HPDE6-E6E7 (cell line): ENCODE data around the gene DPT.

Source experiments
- DNase-seq: peaks from one replicate; pipeline ENCODE4 v3.0.0; 2011; ENCODE audit warnings: missing footprints; ENCODE audit errors: extremely low spot score

The DPT gene

GRCh38 chr1:168698453-168698852 is 30.6 kb downstream of the DPT start:
- DNase-seq: no peak

DNA sequence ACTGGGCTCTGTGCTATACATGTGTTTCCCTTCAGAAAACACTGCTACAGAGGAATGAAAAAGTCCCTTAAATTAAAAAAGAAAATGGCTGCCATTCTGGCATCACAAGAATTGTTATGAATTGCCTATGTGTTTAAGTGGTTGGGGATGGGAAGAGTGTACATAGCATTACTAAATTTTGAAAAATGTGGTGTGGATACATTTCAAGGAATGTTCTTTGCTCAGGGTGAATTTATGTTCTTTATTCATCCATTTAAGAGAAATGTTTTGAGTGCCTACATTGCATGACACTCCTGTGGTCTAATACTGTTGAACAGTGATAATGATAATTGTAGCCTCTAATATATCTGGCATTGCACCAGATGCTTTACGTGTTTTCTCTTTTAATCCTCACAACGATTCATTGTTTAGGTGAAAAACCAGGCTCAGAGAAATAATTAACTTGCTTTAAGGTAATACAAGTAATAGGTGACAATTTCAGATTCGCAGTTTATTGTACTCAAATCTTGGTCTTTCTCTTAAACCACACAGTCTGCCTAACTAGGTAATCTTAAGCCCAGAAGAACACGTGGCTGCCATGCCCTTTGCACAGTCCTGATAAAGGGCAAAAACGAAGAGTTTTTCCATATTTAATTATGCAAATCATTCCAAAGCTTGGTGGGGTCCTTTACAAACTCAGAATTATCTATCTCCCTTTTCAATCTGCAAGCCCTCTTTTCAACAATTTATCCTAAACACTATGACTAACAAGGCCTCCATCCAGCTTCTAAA is 31.5 kb downstream of the DPT start:
- no peak for DNase-seq

DNA sequence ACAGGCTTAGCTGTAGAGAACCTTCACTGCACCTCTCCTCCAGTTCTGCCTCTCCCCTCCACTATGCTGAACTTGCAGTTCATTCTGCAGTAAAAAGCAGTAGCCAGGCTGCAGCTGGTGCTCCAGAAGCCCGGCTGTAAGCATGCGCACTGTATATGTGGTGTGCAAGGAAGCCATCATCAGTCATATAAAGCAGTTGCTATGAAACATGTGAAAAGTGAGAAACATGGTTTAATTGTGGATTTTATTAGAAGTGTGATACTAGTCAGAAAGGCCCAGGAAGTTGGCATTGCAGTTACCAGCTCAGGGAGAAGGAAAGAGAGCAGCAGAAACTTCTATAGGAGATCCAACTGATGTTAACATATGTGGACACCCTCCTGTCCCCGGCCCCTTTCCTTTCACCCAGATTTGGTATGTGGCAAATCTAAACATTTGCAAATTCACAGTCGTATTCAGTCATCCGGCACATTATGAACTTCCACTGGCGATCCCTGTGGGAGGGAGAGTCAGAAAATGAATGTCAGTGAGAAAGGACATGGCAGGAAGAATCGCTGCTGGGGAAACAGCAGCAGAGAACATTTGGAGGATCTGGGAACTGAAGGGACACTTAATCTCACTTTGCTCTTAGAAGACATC is 32.8 kb downstream of the DPT start:
- no peak for DNase-seq

GRCh38 chr1:168693872-168694238 is 35.2 kb downstream of the DPT start:
- DNase-seq: no peak

DNA sequence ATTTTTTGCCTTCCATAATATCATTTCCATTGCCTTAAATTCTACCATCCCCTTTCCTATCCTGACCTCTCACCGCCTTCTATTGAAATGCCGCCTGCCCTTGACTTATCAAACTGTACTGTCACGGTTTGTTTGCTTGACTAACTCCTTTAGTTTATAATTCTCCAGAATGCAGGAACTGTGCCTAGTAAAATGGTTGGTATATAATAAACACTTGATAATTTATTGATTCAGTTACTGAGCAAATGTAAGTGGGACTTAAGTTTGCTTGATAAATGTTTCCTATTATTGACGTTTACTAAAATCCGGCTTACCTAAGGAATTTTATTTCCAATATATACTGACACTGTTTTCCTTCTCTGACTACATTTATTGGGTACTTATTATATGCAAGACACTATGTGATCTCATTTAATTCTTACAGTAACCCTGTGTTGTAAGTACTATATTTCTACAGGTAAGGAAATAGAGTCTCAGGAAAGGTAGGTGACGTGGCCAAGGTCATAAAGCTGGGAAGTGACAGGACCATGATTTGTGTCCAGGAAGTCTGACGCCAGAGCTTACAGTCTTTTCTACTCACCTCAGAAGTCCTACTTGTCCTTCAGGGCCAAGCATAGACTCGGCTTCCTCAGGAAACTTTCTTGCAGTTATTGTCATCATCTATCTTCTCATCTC is 35.7 kb downstream of the DPT start:
- DNase-seq: no peak

- no peak for DNase-seq
Observed at GRCh38 chr1:168692472-168692871, 36.5 kb downstream of the DPT start.

DNA sequence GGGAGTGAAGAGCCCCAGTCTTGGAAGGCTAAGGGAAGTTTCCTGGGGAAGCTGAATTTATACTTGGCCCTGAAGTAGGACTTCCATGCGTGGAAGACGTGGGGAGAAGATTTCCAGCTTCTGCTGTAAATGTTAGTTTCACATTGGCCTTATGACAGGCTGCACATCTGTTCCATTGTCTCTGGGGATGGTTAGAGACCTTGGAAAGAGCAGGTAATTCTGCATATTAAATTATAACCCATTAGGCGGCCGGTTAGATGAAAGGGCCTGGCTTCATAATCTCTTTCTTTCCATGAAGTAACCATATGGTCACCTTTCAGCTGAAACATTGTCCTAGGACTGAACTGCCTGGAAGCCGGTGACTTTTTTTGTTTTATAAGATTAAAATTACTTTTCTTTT is 37.5 kb downstream of the DPT start:
- DNase-seq: no peak

- peak; percentile 7 for DNase-seq
Observed at GRCh38 chr1:168689726-168690602, 39.0 kb downstream of the DPT start.

DNA sequence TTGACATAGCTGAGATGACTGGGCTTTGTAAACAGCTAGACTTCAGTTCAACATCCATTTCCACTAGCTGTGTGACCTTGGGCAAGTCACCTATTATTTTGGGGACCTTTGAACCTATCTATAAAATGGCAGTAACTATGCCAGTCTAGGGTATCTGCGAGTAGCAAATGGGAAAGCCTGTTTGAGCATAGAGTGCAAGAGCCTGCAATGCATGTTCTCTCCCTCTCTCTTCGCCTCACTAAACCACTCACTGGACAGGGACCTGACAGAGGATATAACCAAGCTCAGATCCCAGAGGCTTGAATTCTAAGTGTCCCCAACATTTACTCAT is 39.7 kb downstream of the DPT start:
- no peak for DNase-seq

- no peak for DNase-seq
Observed at GRCh38 chr1:168688644-168689326, 40.2 kb downstream of the DPT start.

DNA sequence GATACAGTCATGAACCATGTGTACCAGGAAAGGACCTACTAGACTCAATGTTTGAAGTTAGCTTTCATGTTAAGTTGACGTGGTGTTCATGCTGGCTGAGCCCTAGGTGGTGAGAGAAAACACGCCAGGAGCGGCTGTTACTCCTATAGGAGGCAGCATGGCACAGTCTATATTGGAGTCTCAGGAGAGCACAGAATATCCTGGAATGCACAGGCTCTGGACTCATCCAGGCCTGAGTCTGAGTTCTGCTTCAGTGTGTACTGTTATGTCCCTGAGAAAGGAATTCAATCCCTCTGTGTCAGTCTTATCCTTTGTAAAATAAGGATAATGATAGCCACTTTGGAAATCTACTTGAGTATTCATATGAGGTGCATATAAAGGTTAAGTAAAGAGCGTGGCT is 41.2 kb downstream of the DPT start:
- no peak for DNase-seq

GRCh38 chr1:168686666-168687065 is 42.3 kb downstream of the DPT start:
- DNase-seq: no peak

DNA sequence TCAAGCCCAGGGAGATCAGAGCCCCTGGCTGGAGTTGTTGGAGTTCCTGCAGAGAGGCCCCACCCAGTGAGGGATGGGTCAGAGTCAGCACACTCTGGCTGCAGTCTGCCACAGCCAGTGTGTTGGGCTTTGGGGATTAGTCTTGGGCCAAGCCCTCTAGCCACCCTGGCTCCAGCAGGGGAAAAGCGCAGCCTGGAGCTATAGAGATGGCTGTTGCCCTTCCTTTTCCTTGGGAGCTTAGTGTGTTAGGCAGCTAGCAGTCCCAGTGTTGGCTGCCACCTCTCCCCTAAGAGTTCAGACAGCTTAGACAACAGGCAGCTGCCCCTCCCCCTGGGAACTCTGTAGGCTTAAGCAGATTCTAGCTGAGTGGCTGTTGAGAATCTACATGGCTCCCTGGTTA is 45.1 kb downstream of the DPT start:
- no peak for DNase-seq

- no peak for DNase-seq
Observed at GRCh38 chr1:168676861-168677260, 52.1 kb downstream of the DPT start.

DNA sequence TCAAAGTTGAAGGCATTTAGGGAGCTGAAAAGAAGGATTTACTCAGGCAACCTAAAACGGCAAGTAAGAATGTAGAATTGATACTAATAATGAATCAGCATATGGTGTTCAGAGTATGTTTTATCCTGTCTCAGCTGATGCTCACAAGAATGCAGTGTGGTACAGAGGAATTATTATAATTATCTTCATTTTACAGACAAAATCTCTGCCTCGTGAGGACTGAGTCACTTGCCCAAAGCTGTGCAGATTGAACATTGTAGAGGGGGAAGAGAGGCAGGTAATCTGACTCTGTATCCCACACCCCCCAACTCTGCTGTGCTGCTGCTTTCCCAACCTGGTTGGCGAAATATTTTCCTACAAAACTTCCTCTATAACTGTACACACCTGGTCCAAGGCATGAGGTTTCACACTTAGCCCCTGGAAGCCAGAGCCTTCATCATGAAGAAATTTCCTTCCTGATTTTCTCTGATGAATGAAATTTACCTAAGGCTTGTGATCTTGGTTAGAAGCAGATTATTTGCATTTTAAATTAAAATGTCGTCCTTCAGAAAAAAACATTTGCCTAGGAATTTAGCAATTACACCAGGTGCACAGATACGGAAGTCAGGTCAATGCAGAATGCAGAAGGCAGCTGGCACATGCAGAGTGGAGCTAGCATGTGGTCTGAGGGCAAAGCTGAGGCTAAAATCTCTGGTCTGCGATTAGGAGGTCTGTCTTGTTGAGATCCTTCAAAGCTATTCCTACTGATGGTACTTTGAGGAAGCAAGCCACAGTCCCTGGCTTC is 52.8 kb downstream of the DPT start:
- no peak for DNase-seq

GRCh38 chr1:168673974-168674683 is 54.9 kb downstream of the DPT start:
- no peak for DNase-seq

DNA sequence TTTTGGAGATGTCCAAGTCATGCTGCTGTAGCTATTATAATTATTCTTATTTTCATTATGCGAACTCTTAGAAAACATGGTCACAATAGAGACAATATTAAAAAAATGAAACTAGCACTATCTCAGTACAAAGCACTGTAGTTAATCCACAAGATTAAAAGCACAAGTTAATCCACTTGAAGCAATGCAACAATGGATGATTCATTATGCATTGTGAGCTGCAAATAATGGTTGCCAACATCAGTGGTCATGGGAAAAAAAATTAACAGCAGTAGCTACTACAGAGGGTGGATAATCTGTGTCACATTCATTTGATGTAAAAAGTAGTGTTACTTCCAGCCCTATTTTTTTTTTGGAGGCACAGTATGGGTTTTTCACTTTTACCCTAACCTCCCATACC is 56.7 kb downstream of the DPT start:
- DNase-seq: no peak

DNA sequence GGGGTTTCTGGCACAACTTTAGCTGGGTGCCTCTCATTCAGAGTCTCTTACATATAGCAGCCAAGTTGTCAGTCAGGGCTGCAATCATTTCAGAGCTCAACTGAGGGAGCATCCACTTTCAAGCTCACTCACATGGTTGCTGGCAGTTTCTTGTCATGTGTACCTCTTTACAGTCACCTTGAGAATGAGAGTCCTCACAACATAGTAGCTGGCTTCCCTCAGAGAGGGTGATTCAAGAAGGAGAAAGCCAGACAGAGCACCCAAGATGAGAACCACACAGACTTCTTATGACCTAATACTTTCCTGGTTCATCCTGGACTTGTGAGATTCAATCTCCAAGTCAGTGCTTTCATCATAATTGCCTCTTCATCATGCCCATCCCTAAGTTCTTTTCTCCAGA is 57.2 kb downstream of the DPT start:
- no peak for DNase-seq

DNA sequence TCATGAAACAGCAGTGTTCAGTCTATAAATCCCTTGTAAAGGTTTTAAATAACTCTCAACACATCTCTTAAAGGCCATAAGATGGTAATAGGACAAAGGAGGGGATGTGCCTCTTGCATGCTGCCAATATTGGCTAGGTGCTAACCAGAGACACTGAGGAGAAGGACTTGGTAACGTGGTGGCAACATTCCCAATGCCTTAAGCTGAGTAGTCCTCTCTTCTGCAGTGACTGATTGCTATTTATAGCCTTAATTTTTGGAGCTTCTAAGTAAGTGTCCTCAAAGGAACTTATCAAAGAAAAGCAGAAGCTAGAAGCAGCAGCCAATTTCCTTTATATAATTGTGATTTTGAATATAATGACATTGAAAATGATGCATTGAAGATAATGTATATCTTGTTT is 63.0 kb downstream of the DPT start:
- no peak for DNase-seq
